Motor neuron (in vitro differentiated cells): ENCODE data around the gene RANBP1. TPM values are rescaled to one million over a fixed set of nuclear protein-coding genes. Genes with fewer than 3 reads are reported as not detected.

Experiments used
- ATAC-seq, 8 experiments: fragments of 200-7000 bp; cut with Tn5 transposase; replicated peaks in 6 of 8; 2 replicates each; pipeline ENCODE4 v1.8.0; 2021; ENCODE audit warnings: mild to moderate bottlenecking in 8 of 8, moderate library complexity in 8 of 8
- H3K27ac ChIP-seq, 2 donors: fragments of 250-450 bp; sonication (Bioruptor Pico); 2 replicates each; pipeline ENCODE4 v1.9.0; 2021; ENCODE audit warnings: antibody characterized with exemption in 2 of 2, mild to moderate bottlenecking in 2 of 2, moderate library complexity in 1 of 2
- H3K4me1 ChIP-seq, 2 donors: fragments of 250-450 bp; sonication (Bioruptor Pico); replicated peaks in 1 of 2; 2 replicates each; pipeline ENCODE4 v1.6.1; 2021; ENCODE audit warnings: antibody characterized with exemption in 2 of 2, mild to moderate bottlenecking in 2 of 2, moderate library complexity in 1 of 2
- H3K4me3 ChIP-seq, 5 donors: fragments of 250-450 bp; sonication (Bioruptor Pico); 2 replicates each; pipeline ENCODE4 v1.9.0; 2021; ENCODE audit warnings: antibody characterized with exemption in 5 of 5, mild to moderate bottlenecking in 5 of 5, moderate library complexity in 4 of 5
- WGBS, 10 experiments: fragments of 450-650 bp; shearing (Covaris generic); methylation state at CpG; one replicate each; pipeline ENCODE4 v1.0.0; 2022; 5-methylcytosine and 5-hydroxymethylcytosine counted together
- in situ Hi-C, 9 experiments: fragments of 400-800 bp; cut with MboI; loops; one replicate each; pipeline ENCODE4 v1.15.0; 2021; ENCODE audit warnings: low sequenced_read_pairs in 9 of 9, low pct_unique_long_range_greater_than_20kb in 2 of 9; ENCODE audit not compliant: unreplicated experiment in 9 of 9
- total RNA-seq, 8 experiments: library from RNA; unstranded; fragments of 300-600 nt; gene quantifications; 2 replicates each; pipeline versions ENCODE4 v1.2.3 to v1.2.4, GENCODE V29; 2022

RANBP1 gene
- total RNA-seq, 8 experiments from 2014 or later = 105 to 282 (median 143) TPM

DNA sequence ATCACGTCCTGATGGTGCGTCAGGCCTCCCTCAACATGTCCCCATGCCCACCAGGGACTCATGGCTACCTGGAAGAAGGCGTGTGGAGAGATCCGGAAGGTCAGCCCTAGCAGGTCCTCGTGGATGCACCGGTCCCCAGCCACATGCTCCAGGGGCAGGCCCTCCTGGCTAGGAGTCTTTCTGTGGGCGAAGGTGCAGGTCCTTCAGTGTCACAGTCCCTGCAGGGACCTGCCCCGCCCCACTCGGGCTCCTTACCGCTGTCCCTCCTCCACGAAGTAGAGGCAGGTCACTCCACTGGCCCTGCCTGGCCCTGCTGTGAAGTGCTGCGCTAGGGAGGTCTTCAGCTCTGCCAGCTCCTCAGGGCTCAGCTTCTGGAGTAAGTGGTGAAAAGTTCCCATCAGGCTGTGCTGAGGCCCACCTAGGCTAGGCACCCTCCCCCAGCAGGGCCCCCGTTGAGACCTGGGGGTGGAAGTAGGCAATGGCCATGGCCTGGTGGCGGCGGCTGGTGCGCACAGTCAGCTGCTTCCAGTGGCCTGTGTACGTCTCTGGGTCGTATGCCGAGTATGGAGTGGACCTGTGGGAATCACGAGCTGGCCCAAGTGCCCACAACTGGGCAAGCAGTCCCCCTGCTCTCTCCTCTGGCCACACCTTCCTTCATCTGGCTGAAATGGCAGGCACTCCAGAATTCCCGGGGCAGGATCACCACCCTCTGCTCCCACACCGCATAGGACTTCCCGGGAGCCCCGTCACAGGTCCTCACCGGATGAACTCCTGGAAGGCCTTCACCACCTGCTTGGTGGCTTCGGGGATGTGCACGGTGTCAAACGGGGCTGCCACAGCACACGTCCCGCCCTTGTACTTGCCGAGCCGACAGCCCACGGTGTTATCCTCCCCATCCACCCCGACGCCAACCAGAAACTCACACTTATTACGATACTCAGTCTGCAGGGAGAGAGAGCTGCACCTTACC, 1.1 kb upstream of the RANBP1 start:
- WGBS, 10 experiments = 79 to 100% (median 93%) methylated on average over 2 to 16 of the region's 36 CpGs; no CpG with 5 or more reads in 3 of the 10 experiments

DNA sequence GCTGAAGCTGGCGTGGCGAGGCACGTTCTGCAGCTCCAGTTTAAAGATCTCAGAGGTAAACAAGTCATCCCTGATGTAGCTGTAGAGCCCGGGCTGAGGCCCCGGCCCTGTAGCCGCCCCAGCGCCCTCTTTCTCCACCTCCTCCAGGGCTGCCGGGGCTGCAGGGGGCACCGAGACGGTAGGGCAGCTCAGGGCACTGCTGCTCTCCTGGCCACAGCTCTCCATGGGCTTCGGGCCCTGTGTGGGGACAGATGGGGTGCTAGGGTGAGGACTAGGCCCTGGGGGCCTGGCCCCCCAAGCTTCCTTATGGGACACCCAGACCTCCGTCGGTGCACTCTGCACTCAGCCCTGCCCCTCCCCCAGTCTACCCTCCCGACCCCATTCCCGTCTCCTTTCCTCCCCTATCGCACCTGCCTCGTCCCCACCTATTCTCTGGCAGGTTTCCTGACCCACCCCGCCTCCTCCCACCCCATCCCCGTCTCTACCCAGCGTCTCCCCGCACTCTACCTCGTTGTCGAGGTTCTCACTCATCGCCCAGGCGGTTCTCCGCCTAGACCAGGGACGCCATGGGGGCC, 559 bp downstream of the RANBP1 start:
- WGBS, 10 experiments = 26% methylated on average over 9 of the region's 27 CpGs; no CpG with 5 or more reads in 9 of the 10 experiments
- Histone ChIP-seq H3K4me3 (peak overlapping the region; percentile 69 to 74 (median 73)), H3K4me1 (peaks cover 16 to 17% of the 10 kb centered on the region in 2 donors), H3K27ac (peak overlapping the region; percentile 89 to 95)
- peak in 4 of 8 experiments; percentile 9 to 35 (median 15) for ATAC-seq
- in situ Hi-C loops = no loop called here

More for the DNA sequence above, 1.1 kb upstream of the RANBP1 start:
- no peak overlapping the region for H3K4me3 ChIP-seq
- in situ Hi-C loops = no loop called here
- H3K4me1 ChIP-seq = peaks cover 16 to 17% of the 10 kb centered on the region in 2 donors
- H3K27ac ChIP-seq = peak overlapping the region in 1 of 2 donors; percentile 95
- no peak for ATAC-seq

DNA sequence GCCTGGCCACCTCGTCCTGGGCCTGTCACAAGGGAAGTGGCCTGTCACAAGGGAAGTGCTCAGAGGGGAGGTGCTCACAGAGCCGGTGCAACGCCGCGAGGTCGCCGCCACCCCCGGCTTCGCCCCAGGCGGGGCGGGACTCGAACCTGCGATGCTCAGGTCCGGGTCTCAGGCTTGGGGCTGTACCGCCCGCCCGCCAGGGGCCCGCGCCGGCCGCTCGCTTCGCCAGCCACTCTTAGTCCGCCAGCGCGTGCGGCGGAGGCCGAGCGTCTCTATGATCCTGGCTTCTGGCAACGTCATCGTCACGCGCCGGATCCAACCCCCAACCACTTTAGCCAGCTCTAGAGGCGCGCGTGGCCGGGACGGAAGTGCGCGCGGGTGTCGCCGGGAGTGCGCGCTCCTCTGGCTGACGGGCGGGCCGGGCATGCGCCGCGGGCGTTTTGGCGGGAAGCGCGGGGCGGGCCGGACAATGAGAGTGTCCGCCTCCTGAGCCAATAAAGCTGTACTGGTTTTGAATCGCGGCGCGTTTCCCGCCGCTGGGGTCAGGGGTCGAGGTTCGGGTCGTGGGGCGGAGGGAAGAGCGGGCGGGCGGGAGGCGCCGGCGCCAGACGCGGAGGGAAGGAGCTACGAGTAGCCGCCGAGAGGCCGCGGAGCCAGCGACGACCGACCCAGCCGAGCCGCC, 1.2 kb downstream of the RANBP1 start, which contains the start of gene TRMT2A:
Gene TRMT2A, minus strand, starts transcription at position 276 of the 682 bp plus-strand sequence. CDS start 320 bp downstream, outside the sequence.
- H3K4me1 ChIP-seq = peaks cover 16 to 17% of the 10 kb centered on the region in 2 donors
- in situ Hi-C loops = no loop called here
- peak within 1 kb of the TSS; percentile 69 to 74 (median 73) for H3K4me3 ChIP-seq
- peak within 1 kb of the TSS; percentile 89 to 95 for H3K27ac ChIP-seq
- 1 to 2% methylated on average over 15 to 28 of the region's 88 CpGs; no CpG with 5 or more reads in 8 of the 10 experiments for WGBS, 10 experiments
- ATAC-seq = peak; percentile 81 to 89 (median 85)

DNA sequence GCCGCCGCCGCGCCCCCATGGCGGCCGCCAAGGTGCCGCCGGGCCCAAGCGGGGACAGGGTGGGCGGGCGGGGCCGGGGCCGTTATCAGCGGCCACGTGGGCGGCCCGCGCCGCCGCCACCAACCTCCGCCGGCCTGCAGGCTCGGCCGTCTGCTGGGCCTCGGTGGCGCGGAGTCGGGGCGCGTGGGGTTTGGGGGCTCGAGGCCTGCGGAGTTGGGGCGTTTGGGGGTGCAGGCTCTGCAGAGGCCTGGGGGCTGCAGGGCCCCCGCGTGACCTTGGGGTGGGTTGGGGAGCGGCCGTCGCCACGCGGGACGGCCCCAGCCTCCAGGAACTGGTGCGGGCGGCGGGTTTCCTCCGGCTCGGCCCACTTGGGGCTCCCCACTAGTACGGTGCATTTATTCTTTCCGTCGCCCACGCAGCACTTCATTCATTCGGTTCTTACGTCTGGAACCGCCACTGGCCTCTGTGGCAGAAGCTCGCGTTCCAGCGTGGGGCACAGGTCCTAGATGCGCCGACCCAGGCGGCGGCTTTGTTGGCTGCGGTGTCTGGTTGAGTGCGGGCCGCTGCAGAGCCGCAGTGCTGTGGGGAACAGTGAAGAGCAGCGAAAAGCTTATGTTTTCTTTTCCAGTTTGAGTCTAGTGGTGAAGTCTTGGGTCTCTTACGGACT, 1.9 kb downstream of the RANBP1 start:
- in situ Hi-C loops = no loop called here
- peak; percentile 20 to 47 (median 36) for ATAC-seq
- H3K4me1 ChIP-seq = peaks cover 16 to 17% of the 10 kb centered on the region in 2 donors
- H3K27ac ChIP-seq = peak overlapping the region; percentile 71 to 95
- H3K4me3 ChIP-seq = peak overlapping the region; percentile 53 to 74 (median 73)
- 0% methylated on average over 1 to 12 of the region's 66 CpGs; no CpG with 5 or more reads in 3 of the 10 experiments for WGBS, 10 experiments

DNA sequence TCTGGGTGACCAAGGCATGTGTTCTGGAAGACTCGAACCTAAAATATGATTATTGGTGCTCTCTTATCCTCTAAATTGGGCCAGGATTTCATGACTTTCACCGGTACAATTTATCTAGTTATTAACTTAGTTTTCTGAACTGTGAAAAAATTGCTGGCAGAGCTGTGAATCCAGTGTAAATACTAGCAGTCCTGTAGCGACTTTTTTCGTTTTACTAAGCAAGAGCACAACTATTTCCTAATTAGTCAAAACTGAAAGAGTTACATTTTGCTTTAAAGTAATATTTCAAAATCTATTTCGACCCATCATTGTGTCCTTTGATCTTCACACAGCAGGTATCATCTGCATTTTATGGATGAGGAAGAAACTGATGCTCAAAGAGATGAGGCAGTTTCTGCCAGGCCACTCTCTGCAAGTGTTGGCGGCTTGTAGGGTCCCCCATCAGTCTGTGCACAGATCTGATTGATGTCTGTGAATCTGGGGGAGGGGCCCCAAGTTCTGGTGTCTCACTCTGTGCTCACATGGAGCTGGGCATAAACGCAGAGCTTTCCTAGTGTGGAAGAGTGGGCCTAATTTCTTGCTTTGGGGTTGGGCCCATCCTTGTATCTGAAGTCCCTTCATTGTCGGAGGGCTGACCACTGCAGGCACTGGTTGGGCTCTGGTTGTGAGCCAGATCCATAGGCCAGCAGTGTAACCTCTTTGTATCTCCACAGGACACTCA, 2.6 kb downstream of the RANBP1 start:
- in situ Hi-C loops = no loop called here
- H3K4me1 ChIP-seq = peaks cover 16 to 17% of the 10 kb centered on the region in 2 donors
- H3K27ac ChIP-seq = peak overlapping the region; percentile 71 to 95
- peak overlapping the region; percentile 53 to 74 (median 73) for H3K4me3 ChIP-seq
- 0 to 5% (median 2%) methylated on average over 1 to 8 of the region's 8 CpGs; no CpG with 5 or more reads in 3 of the 10 experiments for WGBS, 10 experiments
- ATAC-seq = no peak

DNA sequence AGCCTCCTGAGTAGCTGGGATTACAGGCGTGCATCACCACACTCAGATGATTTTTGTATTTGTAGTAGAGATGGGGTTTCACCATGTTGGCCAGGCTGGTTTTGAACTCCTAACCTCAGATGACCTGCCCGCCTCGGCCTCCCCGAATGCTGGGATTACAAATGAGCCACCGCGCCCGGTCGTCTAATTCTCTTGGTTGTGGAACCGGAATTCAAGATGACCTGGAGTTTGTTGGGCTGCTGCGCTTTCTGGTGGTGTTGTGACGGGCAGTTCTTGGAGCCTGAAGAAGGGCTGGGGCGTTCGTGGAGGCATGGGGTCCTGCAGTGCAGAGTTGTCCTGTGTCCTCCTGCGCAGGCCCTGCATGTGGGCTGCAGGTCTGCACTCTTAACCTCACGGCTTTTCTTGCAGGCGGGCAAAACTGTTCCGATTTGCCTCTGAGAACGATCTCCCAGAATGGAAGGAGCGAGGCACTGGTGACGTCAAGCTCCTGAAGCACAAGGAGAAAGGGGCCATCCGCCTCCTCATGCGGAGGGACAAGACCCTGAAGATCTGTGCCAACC, 6.0 kb downstream of the RANBP1 start:
- 92 to 100% (median 94%) methylated on average over 2 to 15 of the region's 22 CpGs; no CpG with 5 or more reads in 3 of the 10 experiments for WGBS, 10 experiments
- Histone ChIP-seq H3K4me3 (no peak overlapping the region), H3K27ac (no peak overlapping the region), H3K4me1 (peaks cover 9 to 10% of the 10 kb centered on the region in 2 donors)
- ATAC-seq = no peak
- in situ Hi-C loops = no loop called here

DNA sequence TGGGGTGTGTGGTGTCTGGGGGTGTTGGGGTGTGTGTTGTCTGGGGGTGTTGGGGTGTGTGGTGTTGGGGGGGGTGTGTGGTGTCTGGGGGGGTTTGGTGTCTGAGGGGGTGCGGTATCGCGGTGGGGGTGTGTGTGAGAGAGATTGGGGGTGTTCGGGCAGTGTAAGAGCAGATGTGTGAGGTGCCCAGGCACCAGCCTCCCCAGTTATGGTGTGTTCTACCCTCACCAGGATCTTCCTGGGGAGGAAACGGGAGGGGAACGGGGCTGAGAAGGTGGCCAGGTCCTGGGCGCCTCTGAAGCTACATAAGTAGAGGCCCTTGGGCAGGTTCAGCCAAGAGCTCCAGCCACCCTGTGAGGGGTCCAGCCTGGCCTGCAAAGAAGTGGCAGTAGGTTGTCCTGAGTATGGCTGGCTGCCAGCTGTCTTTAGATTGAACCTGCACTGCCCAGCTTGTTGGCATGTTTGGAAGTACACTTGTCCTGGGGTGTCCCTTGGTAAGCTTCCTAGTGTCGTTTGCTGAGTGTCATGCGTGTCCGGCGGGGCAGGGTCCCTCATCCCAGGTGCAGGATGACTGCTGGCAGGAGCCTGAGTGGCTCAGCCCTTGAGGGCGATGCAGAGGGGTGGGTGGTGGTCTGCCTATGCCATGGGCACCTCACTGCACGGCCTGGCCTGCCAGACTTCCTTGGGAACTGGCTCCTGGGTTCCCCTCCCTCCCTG, 7.6 kb downstream of the RANBP1 start:
- no peak for ATAC-seq
- no peak overlapping the region for H3K27ac ChIP-seq
- H3K4me1 ChIP-seq = peaks cover 8% of the 10 kb centered on the region in 2 donors
- in situ Hi-C loops = no loop called here
- WGBS, 10 experiments = 83 to 100% (median 100%) methylated on average over 1 to 3 of the region's 13 CpGs; no CpG with 5 or more reads in 7 of the 10 experiments
- H3K4me3 ChIP-seq = no peak overlapping the region

DNA sequence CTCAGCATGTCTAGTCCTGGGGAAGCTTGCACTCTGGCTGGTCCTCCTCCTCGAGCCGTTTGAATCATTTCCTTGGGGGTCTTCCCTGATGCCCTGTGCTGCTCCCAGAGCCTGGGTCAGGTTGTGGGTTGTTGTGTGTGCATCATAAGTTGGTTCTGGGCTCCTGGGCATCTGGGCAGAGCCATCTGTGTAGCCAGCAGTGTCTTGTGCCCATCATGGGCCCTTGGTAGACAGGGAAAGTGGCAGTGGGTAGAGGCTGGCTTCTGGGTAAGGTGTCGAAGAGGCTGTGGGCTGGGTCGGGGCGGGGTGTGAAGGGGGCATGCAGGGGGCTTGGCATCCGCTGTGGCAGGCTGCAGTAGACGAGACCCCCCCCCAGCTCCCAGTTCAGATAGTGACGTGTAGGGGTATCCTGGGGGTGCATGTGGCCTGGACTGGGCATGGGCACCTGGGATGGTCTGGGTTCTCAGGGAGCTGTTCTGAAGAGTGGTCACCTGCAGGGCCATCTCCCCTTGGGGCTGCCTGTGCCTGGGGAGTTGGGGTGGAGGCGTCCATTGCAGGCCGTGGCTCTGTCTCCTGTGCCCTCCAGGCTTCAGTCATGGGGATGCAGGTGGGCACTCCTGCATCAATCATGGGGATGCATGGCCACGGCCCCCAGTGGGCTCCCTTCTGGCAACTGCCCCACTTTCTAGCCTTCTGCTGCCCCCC, 8.3 kb downstream of the RANBP1 start:
- in situ Hi-C loops = no loop called here
- peaks cover under 1% of the 10 kb centered on the region in 2 donors for H3K4me1 ChIP-seq
- 90 to 100% (median 92%) methylated on average over 1 to 2 of the region's 11 CpGs; no CpG with 5 or more reads in 7 of the 10 experiments for WGBS, 10 experiments
- no peak overlapping the region for H3K4me3 ChIP-seq
- no peak for ATAC-seq
- no peak overlapping the region for H3K27ac ChIP-seq

DNA sequence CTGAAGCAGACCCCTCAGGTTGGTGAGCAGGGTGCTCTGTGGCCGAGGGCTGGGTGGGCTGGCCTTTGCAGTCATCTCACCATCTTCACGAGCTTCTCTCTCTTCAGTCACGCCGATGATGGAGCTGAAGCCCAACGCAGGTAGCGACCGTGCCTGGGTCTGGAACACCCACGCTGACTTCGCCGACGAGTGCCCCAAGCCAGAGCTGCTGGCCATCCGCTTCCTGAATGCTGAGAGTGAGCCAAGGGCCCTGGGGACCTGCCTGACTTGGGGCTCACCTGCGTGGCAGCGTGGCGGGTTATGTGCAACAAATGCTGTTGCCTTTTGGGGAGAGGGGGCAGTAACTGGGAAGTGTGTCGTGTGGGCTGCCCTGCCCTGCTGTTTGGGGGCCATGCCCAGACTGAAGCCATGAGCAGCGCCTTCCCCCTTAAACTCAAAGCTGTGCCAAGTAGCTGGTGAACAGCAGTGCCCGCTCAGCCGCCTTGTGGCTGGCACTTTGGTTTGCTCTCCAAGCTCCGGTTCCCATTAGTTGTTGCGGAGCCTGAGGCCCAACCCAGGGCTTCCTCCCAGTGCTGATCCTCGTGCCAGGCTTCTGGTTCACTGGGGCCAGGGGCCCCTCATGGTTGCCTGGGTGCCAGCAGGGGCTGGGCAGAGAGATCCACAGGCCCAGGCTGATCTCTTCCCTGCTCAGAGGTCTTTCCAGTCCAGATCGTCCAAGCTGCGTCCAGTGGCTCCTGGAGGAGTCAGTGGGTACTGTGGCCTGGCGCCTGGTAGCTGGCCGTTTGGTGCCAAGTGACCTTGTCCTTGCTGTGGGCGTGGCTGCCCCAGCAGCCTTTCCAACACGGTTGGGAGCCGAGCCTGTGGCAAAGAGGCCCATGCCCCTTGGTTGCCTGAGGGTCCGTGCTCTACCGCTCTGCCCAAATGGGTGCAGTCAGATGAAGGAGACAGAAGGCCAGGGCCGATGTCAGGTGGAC, 9.6 kb downstream of the RANBP1 start:
- no peak for ATAC-seq
- H3K27ac ChIP-seq = peak overlapping the region in 1 of 2 donors; percentile 30
- peaks cover 1 to 5% of the 10 kb centered on the region in 2 donors for H3K4me1 ChIP-seq
- WGBS, 10 experiments = 89 to 100% (median 100%) methylated on average over 1 to 8 of the region's 32 CpGs; no CpG with 5 or more reads in 2 of the 10 experiments
- in situ Hi-C loops = loop anchor here in 1 of 9 experiments (25.0 kb wide), 1 partner anchor 88 kb away; no protein-coding TSS in a partner anchor
- no peak overlapping the region for H3K4me3 ChIP-seq
